Measurements from ENCODE around the gene ASTN2. TPM values are rescaled to one million over a fixed set of nuclear protein-coding genes. Genes with fewer than 3 reads are reported as not detected.

ASTN2 gene
- polyA plus RNA-seq, 2 of the 4 experiments (the other 2 are of a cell fraction), result 5.8 to 11.6 TPM

GRCh38 chr9:116929621-116930020 is 485.2 kb downstream of the ASTN2 start:
- DNase-seq (ENCODE audit: low read depth in 1 of 2, low spot score in 1 of 2) (no peak), ATAC-seq (no peak), FAIRE-seq (no peak)
- Histone ChIP-seq H3K4me3 (no peak overlapping the region), H3K27ac (no peak overlapping the region), H3K4me2 (no peak overlapping the region), H3K9me3 (no peaks in the 10 kb centered on the region), H3K4me1 (no peaks in the 10 kb centered on the region)
- 32% methylated on average over 3 of the region's 3 CpGs for WGBS (ENCODE audit: missing lambda C conversion rate)
- ChIA-PET CTCF (interaction anchor here (2.0 kb wide), 1 partner anchor 11 kb away, joined by 7 read pairs; no protein-coding TSS in a partner anchor), POLR2A (no interaction called here)
- TF ChIP-seq, protein P1, sequence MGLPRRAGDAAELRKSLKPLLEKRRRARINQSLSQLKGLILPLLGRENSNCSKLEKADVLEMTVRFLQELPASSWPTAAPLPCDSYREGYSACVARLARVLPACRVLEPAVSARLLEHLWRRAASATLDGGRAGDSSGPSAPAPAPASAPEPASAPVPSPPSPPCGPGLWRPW (IDR thresholded peaks at IDR 0.05), result no peak
- TF ChIP-seq MYC (IDR thresholded peaks at IDR 0.05; ENCODE audit: borderline replicate concordance, low read length) (no peak), KDM1A (IDR thresholded peaks at IDR 0.05; ENCODE audit: low read depth) (no peak), MAFK (IDR thresholded peaks at IDR 0.05; ENCODE audit: partially characterized antibody) (no peak), ZFP36 (IDR thresholded peaks at IDR 0.05; ENCODE audit: borderline replicate concordance, partially characterized antibody) (no peak), USF2 (IDR thresholded peaks at IDR 0.05) (no peak), KDM5A (IDR thresholded peaks at IDR 0.05) (no peak), CHD4 (IDR thresholded peaks at IDR 0.05; ENCODE audit: borderline replicate concordance) (no peak), JUNB (IDR thresholded peaks at IDR 0.05) (no peak), HOXA7 (CRISPR knock-in tag; IDR thresholded peaks at IDR 0.05) (no peak), FOSB (CRISPR knock-in tag; IDR thresholded peaks at IDR 0.05) (no peak), SMC3 (IDR thresholded peaks at IDR 0.05) (no peak), MAX (IDR thresholded peaks at IDR 0.05) (no peak), ZC3H11A (IDR thresholded peaks at IDR 0.05) (no peak), GATA3 (IDR thresholded peaks at IDR 0.05; ENCODE audit: borderline replicate concordance) (no peak), NFE2L2 (conservative IDR thresholded peaks at IDR 0.05; ENCODE audit: low read length) (no peak), CHD2 (IDR thresholded peaks at IDR 0.05; ENCODE audit: low read length, partially characterized antibody) (no peak)

DNA sequence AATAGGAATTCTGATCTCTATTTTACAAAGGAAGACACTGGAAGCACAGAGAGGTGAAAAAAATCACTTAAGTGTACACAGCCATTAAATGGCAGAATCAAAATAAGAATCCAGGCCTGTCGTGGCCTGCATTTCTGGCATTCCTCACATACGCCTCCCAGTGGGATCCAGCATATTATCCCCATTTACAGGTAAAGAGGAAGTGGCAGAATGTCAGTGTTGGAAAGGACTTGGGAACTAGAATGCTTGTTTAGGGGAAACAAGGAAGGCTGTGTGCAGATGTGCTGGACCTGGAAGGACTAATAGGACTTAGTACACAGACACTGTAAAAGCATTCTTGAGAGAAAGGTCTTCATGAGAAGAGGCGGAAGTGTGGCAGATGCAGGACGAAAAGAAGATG is 486.0 kb downstream of the ASTN2 start:
- FAIRE-seq, result no peak

More for the DNA sequence above, 486.0 kb downstream of the ASTN2 start:
- Histone ChIP-seq H3K4me3 (no peak overlapping the region), H3K27ac (no peak overlapping the region), H3K4me1 (no peaks in the 10 kb centered on the region), H3K9me3 (no peaks in the 10 kb centered on the region), H3K4me2 (no peak overlapping the region)
- DNase-seq (ENCODE audit: low read depth in 1 of 2, low spot score in 1 of 2), result no peak
- WGBS (ENCODE audit: missing lambda C conversion rate), result 41% methylated on average over 4 of the region's 4 CpGs
- ChIA-PET POLR2A (no interaction called here), CTCF (interaction anchor here (0.8 kb wide), 1 partner anchor 119 kb away, joined by 3 read pairs; no protein-coding TSS in a partner anchor)
- no peak for ATAC-seq
- TF ChIP-seq ZNF302 (CRISPR knock-in tag; IDR thresholded peaks at IDR 0.05), result no peak
- TF ChIP-seq RCOR1 (IDR thresholded peaks at IDR 0.05; ENCODE audit: low read depth, low read length), result no peak
- no peak for TF ChIP-seq TFCP2L1 (CRISPR knock-in tag; IDR thresholded peaks at IDR 0.05)
- no peak for TF ChIP-seq CHD2 (IDR thresholded peaks at IDR 0.05; ENCODE audit: low read length, partially characterized antibody)
- no peak for TF ChIP-seq FOSB (CRISPR knock-in tag; IDR thresholded peaks at IDR 0.05)
- no peak for TF ChIP-seq CEBPB (IDR thresholded peaks at IDR 0.05)
- no peak for TF ChIP-seq HDAC2 (IDR thresholded peaks at IDR 0.05)
- no peak for TF ChIP-seq CTCF (IDR thresholded peaks at IDR 0.05)
- no peak for TF ChIP-seq FOSL2 (IDR thresholded peaks at IDR 0.05)
- no peak for TF ChIP-seq FOSL2 (CRISPR knock-in tag; IDR thresholded peaks at IDR 0.05)
- TF ChIP-seq, protein P2, sequence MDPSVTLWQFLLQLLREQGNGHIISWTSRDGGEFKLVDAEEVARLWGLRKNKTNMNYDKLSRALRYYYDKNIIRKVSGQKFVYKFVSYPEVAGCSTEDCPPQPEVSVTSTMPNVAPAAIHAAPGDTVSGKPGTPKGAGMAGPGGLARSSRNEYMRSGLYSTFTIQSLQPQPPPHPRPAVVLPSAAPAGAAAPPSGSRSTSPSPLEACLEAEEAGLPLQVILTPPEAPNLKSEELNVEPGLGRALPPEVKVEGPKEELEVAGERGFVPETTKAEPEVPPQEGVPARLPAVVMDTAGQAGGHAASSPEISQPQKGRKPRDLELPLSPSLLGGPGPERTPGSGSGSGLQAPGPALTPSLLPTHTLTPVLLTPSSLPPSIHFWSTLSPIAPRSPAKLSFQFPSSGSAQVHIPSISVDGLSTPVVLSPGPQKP (IDR thresholded peaks at IDR 0.05; ENCODE audit: low read depth, low read length), result no peak
- no peak for TF ChIP-seq CBX2 (IDR thresholded peaks at IDR 0.05; ENCODE audit: borderline replicate concordance, low read depth)
- no peak for TF ChIP-seq CBX8 (IDR thresholded peaks at IDR 0.05)
- no peak for TF ChIP-seq KDM5A (IDR thresholded peaks at IDR 0.05)
- no peak for TF ChIP-seq CHD4 (IDR thresholded peaks at IDR 0.05; ENCODE audit: borderline replicate concordance)
- no peak for TF ChIP-seq JUN (IDR thresholded peaks at IDR 0.05)
